ENCODE measurements around the gene XDH. TPM values are rescaled to one million over a fixed set of nuclear protein-coding genes. Genes with fewer than 3 reads are reported as not detected.

Gene XDH
- total RNA-seq: not detected
- long read RNA-seq: 0 reads

GRCh38 chr2:31414601-31415241 lies at the start of gene XDH:
Gene XDH, minus strand, starts transcription at chr2:31414742. Its CDS starts 76 bp downstream, at chr2:31414666.
- intact Hi-C loops (cut with DNase I): no loop called here
- DNase-seq (ENCODE audit: missing footprints) (no peak), ATAC-seq (no peak)

- no peak for ATAC-seq
- DNase-seq (ENCODE audit: missing footprints): peak; percentile 30
- intact Hi-C loops (cut with DNase I): no loop called here
Measured at GRCh38 chr2:31457651-31458050, 43.1 kb upstream of the XDH start.

GRCh38 chr2:31446848-31447247 lies 32.3 kb upstream of the XDH start:
- DNase-seq (ENCODE audit: missing footprints) (no peak), ATAC-seq (no peak)
- intact Hi-C loops (cut with DNase I): no loop called here

DNA sequence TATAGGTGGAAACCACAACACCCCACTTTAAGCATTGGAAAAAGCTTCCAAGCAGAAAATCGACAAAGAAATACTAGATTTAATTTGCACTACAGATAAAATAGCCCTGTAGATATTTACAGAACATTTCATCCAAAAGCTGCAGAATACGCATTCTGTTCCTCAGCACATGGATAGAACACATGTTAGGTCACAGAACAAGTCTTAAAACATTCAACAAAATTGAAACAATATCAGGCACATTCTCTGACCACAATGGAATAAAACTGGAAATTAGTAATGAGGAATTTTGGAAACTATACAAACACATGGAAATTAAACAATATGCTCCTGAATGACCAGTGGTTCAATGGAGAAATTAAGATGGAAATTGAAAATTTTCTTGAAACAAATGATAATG lies 27.8 kb upstream of the XDH start:
- DNase-seq (ENCODE audit: missing footprints) (no peak), ATAC-seq (no peak)
- intact Hi-C loops (cut with DNase I): no loop called here

- ATAC-seq (no peak), DNase-seq (ENCODE audit: missing footprints) (no peak)
- intact Hi-C loops (cut with DNase I): no loop called here
Measured at GRCh38 chr2:31440764-31441163, 26.2 kb upstream of the XDH start.

GRCh38 chr2:31434911-31435310 lies 20.4 kb upstream of the XDH start:
- DNase-seq (ENCODE audit: missing footprints) (no peak), ATAC-seq (no peak)
- intact Hi-C loops (cut with DNase I): no loop called here

- DNase-seq (ENCODE audit: missing footprints) (no peak), ATAC-seq (no peak)
- intact Hi-C loops (cut with DNase I): no loop called here
Measured at GRCh38 chr2:31433541-31433940, 19.0 kb upstream of the XDH start.

GRCh38 chr2:31430439-31431165 lies 16.1 kb upstream of the XDH start:
- intact Hi-C loops (cut with DNase I): no loop called here
- ATAC-seq (no peak), DNase-seq (ENCODE audit: missing footprints) (no peak)

DNA sequence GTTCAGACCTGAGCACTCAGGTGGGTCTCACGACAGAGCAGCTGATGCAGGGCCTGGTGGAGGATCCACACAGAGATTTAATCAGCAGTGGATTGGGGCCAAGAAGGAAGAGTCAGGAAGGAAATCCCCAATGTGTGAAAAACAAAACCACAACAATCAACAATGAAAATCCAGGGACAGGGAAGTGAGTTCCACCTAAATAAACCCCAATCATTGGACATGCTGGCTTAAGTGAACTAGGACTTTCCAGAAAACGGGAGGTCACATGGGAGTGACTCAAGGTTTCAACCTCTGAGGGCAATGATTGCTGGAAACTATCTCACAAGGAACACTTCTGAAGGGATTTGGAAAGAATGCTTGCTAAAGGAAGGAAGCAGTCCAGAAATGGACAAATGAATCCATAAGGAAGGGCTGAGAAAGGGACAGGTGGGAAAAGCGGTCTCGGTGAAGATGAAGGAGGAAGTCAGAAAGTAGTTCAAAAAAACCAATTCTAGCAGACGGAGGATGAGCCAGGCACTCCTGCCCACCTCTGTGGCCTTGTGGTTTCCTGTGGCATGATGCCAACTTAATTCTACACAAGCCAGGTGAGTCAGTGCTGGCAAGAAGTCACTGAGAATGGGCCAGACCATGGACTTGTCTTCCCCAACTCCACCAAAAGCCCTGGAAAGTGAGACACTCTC lies 15.4 kb upstream of the XDH start:
- intact Hi-C loops (cut with DNase I): no loop called here
- ATAC-seq (no peak), DNase-seq (ENCODE audit: missing footprints) (no peak)

DNA sequence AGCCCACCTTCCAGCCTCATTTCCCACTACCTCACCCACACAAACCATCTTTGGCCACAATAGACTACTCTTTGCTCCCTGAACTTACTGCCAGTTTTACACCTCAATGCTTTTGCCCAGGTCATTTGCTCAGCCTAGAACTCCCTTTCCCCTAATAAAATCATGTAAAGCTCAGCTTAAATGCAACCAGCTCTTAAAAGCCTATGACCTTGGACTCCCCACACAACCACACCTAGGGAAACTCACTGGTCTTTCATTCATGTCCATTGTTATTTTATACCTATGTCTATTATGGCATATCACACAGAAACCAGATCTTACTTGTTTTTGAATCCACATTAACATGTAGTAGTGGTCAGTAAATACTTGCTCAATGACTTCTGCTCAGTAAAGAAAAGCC lies 14.5 kb upstream of the XDH start:
- DNase-seq (ENCODE audit: missing footprints): no peak
- intact Hi-C loops (cut with DNase I): no loop called here
- ATAC-seq: no peak

DNA sequence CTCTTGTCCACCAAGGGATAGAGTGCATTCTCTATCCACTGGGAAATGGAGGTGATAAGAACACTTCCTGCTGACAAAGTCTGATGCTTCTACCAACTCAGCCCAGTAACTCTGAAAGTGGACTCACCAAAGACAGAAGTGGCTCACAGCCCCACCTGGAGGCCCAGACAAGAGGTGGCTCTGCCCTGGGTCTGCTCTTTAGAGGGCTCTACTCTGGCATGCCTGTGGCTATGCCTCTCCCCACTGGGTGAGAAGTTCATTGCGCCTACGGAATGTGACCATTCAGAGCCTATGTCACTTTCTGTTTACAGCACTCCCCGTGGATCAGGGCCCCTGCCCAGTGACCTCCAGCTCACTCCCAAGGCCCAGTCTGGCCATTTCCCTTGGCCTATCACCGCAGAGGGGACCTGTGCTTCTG lies 13.5 kb upstream of the XDH start:
- ATAC-seq (no peak), DNase-seq (ENCODE audit: missing footprints) (no peak)
- intact Hi-C loops (cut with DNase I): no loop called here

DNA sequence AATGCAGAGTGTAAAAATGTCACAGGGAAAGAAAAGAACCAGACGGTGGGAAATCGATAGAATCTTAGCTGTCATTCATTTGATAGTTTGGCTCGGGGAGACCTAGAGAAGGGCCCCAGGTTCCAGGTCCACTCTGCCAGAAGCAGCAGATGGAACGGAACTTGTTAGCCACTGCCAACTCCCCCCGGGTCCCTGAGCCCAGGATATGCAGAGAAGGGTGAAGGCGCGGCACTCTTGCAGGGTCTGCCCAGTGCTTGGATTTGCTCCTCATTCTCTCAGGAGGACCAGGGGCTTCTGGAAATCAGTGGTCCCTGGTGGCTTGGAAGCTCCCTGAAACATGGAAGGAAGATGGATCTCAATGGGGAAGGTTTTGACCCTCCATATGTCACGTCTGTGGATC lies 11.6 kb upstream of the XDH start:
- ATAC-seq (no peak), DNase-seq (ENCODE audit: missing footprints) (no peak)
- intact Hi-C loops (cut with DNase I): no loop called here

GRCh38 chr2:31421634-31422033 lies 7.1 kb upstream of the XDH start:
- intact Hi-C loops (cut with DNase I): no loop called here
- ATAC-seq (no peak), DNase-seq (ENCODE audit: missing footprints) (no peak)

GRCh38 chr2:31420936-31421335 lies 6.4 kb upstream of the XDH start:
- DNase-seq (ENCODE audit: missing footprints) (no peak), ATAC-seq (no peak)
- intact Hi-C loops (cut with DNase I): no loop called here

DNA sequence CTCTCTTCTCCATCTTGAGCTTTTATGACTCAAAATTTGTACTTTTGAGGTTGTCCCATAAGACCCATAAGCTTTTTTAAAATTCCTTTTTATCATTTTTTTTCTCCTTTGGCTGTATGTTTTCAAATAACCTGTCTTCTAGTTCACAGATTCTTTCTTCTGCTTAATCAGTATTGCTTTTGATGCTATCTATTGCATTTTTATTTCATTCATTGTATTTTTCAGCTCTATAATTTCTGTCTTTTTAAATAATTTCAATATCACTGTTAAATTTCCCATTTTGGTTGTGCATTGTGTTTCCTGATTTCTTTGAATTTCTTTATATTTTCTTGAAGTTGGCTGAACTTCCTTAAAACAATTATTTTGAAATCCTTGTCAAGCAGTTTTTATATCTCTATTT lies 4.8 kb upstream of the XDH start:
- ATAC-seq: no peak
- intact Hi-C loops (cut with DNase I): no loop called here
- DNase-seq (ENCODE audit: missing footprints): no peak

GRCh38 chr2:31415421-31415820 lies 879 bp upstream of the XDH start:
- intact Hi-C loops (cut with DNase I): no loop called here
- no peak for ATAC-seq
- DNase-seq (ENCODE audit: missing footprints): no peak

DNA sequence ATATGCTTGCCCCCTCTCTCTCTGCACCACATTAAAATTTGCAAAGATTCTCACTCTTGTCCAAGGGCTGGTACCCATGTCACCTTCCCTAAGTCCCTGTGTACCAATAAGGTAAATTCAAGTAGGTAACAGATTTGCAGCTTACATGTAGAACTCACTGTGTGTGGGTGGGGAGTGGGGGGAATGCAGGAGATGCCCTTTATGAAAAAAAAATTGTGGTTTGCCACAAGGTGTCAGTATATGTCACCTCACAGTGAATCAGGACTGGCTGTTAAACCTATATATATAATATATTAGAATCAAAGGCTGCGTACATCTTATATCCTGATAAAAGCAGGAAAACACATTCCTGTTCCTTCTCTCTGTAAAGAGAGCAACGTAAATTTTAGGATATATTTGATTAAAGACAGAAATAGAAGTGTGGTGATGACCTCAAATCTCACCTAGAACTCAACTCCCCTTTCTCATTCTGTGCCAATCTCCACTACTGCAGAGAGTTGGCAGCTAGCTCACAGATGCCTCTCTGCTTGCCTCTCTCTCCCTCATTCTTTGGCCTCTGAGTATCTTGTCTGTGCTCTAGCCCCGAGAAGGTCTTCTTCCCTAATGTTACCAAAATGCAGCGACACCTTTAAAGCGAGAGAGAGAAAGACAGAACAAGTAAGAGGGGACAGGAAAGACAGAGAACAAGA lies 536 bp downstream of the XDH start:
- no peak for DNase-seq (ENCODE audit: missing footprints)
- ATAC-seq: no peak
- intact Hi-C loops (cut with DNase I): no loop called here

DNA sequence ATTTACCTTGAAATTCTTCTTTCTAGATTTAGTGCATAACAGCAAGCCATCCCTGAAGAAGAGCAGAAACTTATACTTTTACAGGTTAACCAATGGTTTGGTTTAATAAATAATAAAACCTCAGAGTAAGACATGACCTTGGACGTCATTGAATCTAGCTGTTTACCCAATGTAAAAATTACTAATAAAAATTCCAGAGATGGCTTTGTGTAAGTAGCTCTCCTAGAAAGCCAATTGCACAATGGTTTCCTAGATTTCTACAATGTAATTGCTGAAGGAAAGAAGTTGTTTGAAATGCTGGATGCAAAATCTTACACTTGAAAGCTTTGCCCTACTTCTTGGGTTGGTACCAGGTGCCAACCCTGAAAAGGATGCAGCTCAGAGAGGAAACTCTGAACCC lies 1.5 kb downstream of the XDH start:
- DNase-seq (ENCODE audit: missing footprints) (no peak), ATAC-seq (no peak)
- intact Hi-C loops (cut with DNase I): no loop called here

- intact Hi-C loops (cut with DNase I): no loop called here
- ATAC-seq (no peak), DNase-seq (ENCODE audit: missing footprints) (no peak)
Measured at GRCh38 chr2:31411771-31412170, 2.8 kb downstream of the XDH start.

Data from Right ventricle myocardium inferior (tissue), 1 donor.